Measurements from ENCODE around the gene IGFL4. TPM values are rescaled to one million over a fixed set of nuclear protein-coding genes. Genes with fewer than 3 reads are reported as not detected.

The IGFL4 gene
- polyA plus RNA-seq, 3 donors = 0.02 TPM; not detected in 2

- WGBS, 3 donors = 73 to 95% (median 88%) methylated on average over 1 of the region's 1 CpG
Measured at GRCh38 chr19:46067691-46068090, 26.9 kb upstream of the IGFL4 start.

GRCh38 chr19:46066471-46066870, 25.7 kb upstream of the IGFL4 start:
- WGBS, 3 donors = 79 to 82% (median 80%) methylated on average over 1 of the region's 1 CpG
- no peak overlapping the region for H3K27ac ChIP-seq (ENCODE audit: low read depth, low read length)

More at GRCh38 chr19:46067691-46068090, 26.9 kb upstream of the IGFL4 start:
- no peak overlapping the region for H3K27ac ChIP-seq (ENCODE audit: low read depth, low read length)

GRCh38 chr19:46065486-46066071, 24.8 kb upstream of the IGFL4 start:
- WGBS, 3 donors = 66 to 72% (median 71%) methylated on average over 7 of the region's 7 CpGs
- no peak overlapping the region for H3K27ac ChIP-seq (ENCODE audit: low read depth, low read length)

GRCh38 chr19:46063201-46063600, 22.4 kb upstream of the IGFL4 start:
- H3K27ac ChIP-seq (ENCODE audit: low read depth, low read length) = no peak overlapping the region
- 66 to 68% (median 67%) methylated on average over 3 of the region's 3 CpGs for WGBS, 3 donors

GRCh38 chr19:46060012-46060411, 19.2 kb upstream of the IGFL4 start:
- 78 to 92% (median 85%) methylated on average over 2 of the region's 2 CpGs for WGBS, 3 donors
- no peak overlapping the region for H3K27ac ChIP-seq (ENCODE audit: low read depth, low read length)

GRCh38 chr19:46058778-46059177, 18.0 kb upstream of the IGFL4 start:
- WGBS, 3 donors = 89% methylated on average over 3 of the region's 3 CpGs
- H3K27ac ChIP-seq (ENCODE audit: low read depth, low read length) = no peak overlapping the region

GRCh38 chr19:46056536-46056935, 15.7 kb upstream of the IGFL4 start:
- 46 to 51% (median 47%) methylated on average over 4 of the region's 4 CpGs for WGBS, 3 donors
- no peak overlapping the region for H3K27ac ChIP-seq (ENCODE audit: low read depth, low read length)

GRCh38 chr19:46052896-46053295, 12.1 kb upstream of the IGFL4 start:
- 56 to 62% (median 57%) methylated on average over 4 of the region's 4 CpGs for WGBS, 3 donors
- no peak overlapping the region for H3K27ac ChIP-seq (ENCODE audit: low read depth, low read length)

GRCh38 chr19:46049597-46049996, 8.8 kb upstream of the IGFL4 start:
- WGBS, 3 donors = 25 to 43% (median 31%) methylated on average over 7 of the region's 7 CpGs
- H3K27ac ChIP-seq (ENCODE audit: low read depth, low read length) = no peak overlapping the region

- 87 to 90% (median 88%) methylated on average over 1 of the region's 1 CpG for WGBS, 3 donors
- no peak overlapping the region for H3K27ac ChIP-seq (ENCODE audit: low read depth, low read length)
Measured at GRCh38 chr19:46043519-46043918, 2.7 kb upstream of the IGFL4 start.

- WGBS, 3 donors = 70 to 84% (median 78%) methylated on average over 5 of the region's 5 CpGs
- no peak overlapping the region for H3K27ac ChIP-seq (ENCODE audit: low read depth, low read length)
Measured at GRCh38 chr19:46042252-46042883, 1.6 kb upstream of the IGFL4 start.

GRCh38 chr19:46040125-46040524, 677 bp downstream of the IGFL4 start:
- WGBS, 3 donors = 75 to 92% (median 89%) methylated on average over 6 of the region's 6 CpGs
- H3K27ac ChIP-seq (ENCODE audit: low read depth, low read length) = no peak overlapping the region

GRCh38 chr19:46036744-46037128, 4.1 kb downstream of the IGFL4 start:
- H3K27ac ChIP-seq (ENCODE audit: low read depth, low read length) = no peak overlapping the region
- 47 to 73% (median 63%) methylated on average over 3 of the region's 3 CpGs for WGBS, 3 donors

GRCh38 chr19:46035986-46036743, 4.6 kb downstream of the IGFL4 start:
- no peak overlapping the region for H3K27ac ChIP-seq (ENCODE audit: low read depth, low read length)
- WGBS, 3 donors = 73 to 86% (median 79%) methylated on average over 13 of the region's 13 CpGs

GRCh38 chr19:46035546-46035945, 5.3 kb downstream of the IGFL4 start:
- H3K27ac ChIP-seq (ENCODE audit: low read depth, low read length) = no peak overlapping the region
- 68 to 81% (median 80%) methylated on average over 6 of the region's 6 CpGs for WGBS, 3 donors

GRCh38 chr19:46033401-46033800, 7.4 kb downstream of the IGFL4 start:
- H3K27ac ChIP-seq (ENCODE audit: low read depth, low read length) = no peak overlapping the region
- WGBS, 3 donors = 85 to 96% (median 91%) methylated on average over 11 of the region's 11 CpGs

GRCh38 chr19:46032597-46033025, 8.2 kb downstream of the IGFL4 start:
- H3K27ac ChIP-seq (ENCODE audit: low read depth, low read length) = no peak overlapping the region
- WGBS, 3 donors = 80 to 94% (median 84%) methylated on average over 3 of the region's 3 CpGs

- H3K27ac ChIP-seq (ENCODE audit: low read depth, low read length) = no peak overlapping the region
- WGBS, 3 donors = 61 to 85% (median 82%) methylated on average over 5 of the region's 5 CpGs
Measured at GRCh38 chr19:46031781-46032596, 8.8 kb downstream of the IGFL4 start.
